ENCODE measurements around the gene TMEM267.
"Not testable (repeated sequence)": the region's sequence is repeated elsewhere in the genome, so short reads cannot be mapped to it uniquely, and the experiment has no call there.

TMEM267 gene

DNA sequence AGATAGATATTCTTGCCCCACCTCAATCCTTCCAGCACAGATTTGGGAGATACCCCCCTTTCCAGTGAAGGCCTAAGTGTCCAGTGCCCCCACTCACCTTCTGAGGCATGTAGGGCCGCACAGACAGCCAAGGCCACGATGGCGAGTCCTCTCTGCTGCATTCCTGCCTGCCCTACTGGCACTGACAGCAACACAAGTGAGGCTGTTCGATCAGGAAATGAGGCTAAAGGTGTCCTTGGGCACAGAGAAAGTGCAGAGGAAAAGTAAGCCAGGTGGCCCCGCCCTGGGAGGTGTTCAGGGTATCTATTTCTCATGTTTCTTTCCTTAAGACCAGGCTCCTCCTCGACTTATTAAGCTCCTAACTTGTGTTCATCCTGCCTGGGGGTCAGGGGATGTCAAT lies 71.5 kb downstream of the TMEM267 start, which contains the start of gene CCL28:
Gene CCL28 (minus strand): TSS at position 236 of the 400 bp plus-strand sequence. CDS start 75 bp downstream, at position 161.
- TF ChIP-seq, protein P1, sequence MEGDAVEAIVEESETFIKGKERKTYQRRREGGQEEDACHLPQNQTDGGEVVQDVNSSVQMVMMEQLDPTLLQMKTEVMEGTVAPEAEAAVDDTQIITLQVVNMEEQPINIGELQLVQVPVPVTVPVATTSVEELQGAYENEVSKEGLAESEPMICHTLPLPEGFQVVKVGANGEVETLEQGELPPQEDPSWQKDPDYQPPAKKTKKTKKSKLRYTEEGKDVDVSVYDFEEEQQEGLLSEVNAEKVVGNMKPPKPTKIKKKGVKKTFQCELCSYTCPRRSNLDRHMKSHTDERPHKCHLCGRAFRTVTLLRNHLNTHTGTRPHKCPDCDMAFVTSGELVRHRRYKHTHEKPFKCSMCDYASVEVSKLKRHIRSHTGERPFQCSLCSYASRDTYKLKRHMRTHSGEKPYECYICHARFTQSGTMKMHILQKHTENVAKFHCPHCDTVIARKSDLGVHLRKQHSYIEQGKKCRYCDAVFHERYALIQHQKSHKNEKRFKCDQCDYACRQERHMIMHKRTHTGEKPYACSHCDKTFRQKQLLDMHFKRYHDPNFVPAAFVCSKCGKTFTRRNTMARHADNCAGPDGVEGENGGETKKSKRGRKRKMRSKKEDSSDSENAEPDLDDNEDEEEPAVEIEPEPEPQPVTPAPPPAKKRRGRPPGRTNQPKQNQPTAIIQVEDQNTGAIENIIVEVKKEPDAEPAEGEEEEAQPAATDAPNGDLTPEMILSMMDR (conservative IDR thresholded peaks at IDR 0.05): no peak
- no peak within 1 kb of the TSS for H3K27ac ChIP-seq

- TF ChIP-seq, protein P1 (conservative IDR thresholded peaks at IDR 0.05): no peak
Observed at GRCh38 chr5:43411495-43411894, 72.2 kb downstream of the TMEM267 start.

GRCh38 chr5:43410414-43410813 lies 73.3 kb downstream of the TMEM267 start:
- no peak overlapping the region for H3K27ac ChIP-seq
- TF ChIP-seq, protein P1 (conservative IDR thresholded peaks at IDR 0.05): no peak

More at GRCh38 chr5:43411495-43411894, 72.2 kb downstream of the TMEM267 start:
- H3K27ac ChIP-seq: no peak overlapping the region

- TF ChIP-seq, protein P1 (conservative IDR thresholded peaks at IDR 0.05): no peak
- H3K27ac ChIP-seq: no peak overlapping the region; the same call in 1 of the 2 replicates
Observed at GRCh38 chr5:43409809-43410271, 73.8 kb downstream of the TMEM267 start.

GRCh38 chr5:43402524-43403066 lies 81.1 kb downstream of the TMEM267 start:
- not testable (repeated sequence) for H3K27ac ChIP-seq

DNA sequence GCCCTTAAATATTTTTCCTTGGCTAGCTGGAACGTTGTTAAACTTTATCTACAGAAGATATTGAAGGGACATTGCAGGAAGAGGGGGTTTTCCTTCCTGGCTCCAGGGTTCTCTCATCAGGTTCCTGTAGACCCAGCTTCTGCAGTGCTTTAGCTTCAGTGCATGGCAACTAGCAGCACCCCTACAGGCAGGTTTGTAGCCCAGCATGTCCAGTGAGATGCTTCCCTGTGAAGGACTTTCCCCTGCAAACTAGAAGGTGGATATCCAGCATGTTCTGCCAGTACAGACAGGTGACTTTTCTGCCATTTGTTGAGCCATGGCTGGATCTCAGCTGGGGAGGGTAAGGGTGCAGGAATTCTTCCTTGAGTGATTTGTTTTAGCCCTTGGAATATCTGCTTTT lies 81.8 kb downstream of the TMEM267 start:
- no peak overlapping the region for H3K27ac ChIP-seq
- TF ChIP-seq, protein P1 (conservative IDR thresholded peaks at IDR 0.05): peak; percentile 43

DNA sequence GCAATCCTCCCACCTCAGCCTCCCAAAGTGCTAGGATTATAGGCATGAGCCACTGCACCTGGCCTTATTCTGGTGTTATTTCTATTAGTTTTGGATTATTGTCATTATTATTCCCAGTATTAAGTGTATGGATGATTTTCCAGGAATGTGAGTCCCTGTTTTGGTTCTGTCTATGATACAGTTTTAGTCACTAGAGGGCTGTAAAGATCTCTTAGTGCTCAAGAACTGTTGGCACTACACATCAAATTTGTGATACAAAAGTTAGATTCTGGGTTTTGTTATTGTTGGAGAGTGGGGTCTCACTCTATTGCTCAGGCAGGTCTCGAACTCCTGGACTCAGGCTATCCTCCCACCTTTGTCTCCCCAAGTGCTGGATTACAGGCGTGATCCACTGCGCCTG lies 83.6 kb downstream of the TMEM267 start:
- TF ChIP-seq, protein P1 (conservative IDR thresholded peaks at IDR 0.05): peak; percentile 58

GRCh38 chr5:43396762-43397304 lies 86.8 kb downstream of the TMEM267 start:
- H3K27ac ChIP-seq: peak overlapping the region; percentile 88
- TF ChIP-seq, protein P1 (conservative IDR thresholded peaks at IDR 0.05): no peak

More for the DNA sequence above, 83.6 kb downstream of the TMEM267 start:
- no peak overlapping the region for H3K27ac ChIP-seq
